Glutamatergic neuron (in vitro differentiated cells): Measurements from ENCODE around the gene THSD4. TPM values are rescaled to one million over a fixed set of nuclear protein-coding genes. Genes with fewer than 3 reads are reported as not detected.

Experiments
- DNase-seq: peaks from one replicate; pipeline ENCODE4 v3.0.0; 2022
- H3K27ac Mint-ChIP-seq: one replicate; pipeline ENCODE4 v1.8.0; 2020; ENCODE audit warnings: mild to moderate bottlenecking, mixed read lengths, inconsistent platforms; ENCODE audit not compliant: unreplicated experiment
- H3K27me3 Mint-ChIP-seq: one replicate; pipeline ENCODE4 v1.8.0; 2020; ENCODE audit warnings: mild to moderate bottlenecking, moderate library complexity, mixed read lengths, inconsistent platforms; ENCODE audit not compliant: unreplicated experiment
- H3K36me3 Mint-ChIP-seq: one replicate; pipeline ENCODE4 v1.8.0; 2020; ENCODE audit warnings: mild to moderate bottlenecking, mixed read lengths, inconsistent platforms; ENCODE audit not compliant: unreplicated experiment
- H3K4me1 Mint-ChIP-seq: one replicate; pipeline ENCODE4 v1.8.0; 2020; ENCODE audit warnings: mild to moderate bottlenecking, low read depth, mixed read lengths, inconsistent platforms; ENCODE audit not compliant: unreplicated experiment
- H3K4me3 Mint-ChIP-seq: one replicate; pipeline ENCODE4 v1.8.0; 2020; ENCODE audit warnings: mild to moderate bottlenecking, mixed read lengths, inconsistent platforms; ENCODE audit not compliant: unreplicated experiment
- H3K9me3 Mint-ChIP-seq: one replicate; pipeline ENCODE4 v1.8.0; 2020; ENCODE audit warnings: mild to moderate bottlenecking, moderate library complexity, mixed read lengths, inconsistent platforms; ENCODE audit not compliant: unreplicated experiment
- total RNA-seq: library from RNA; stranded (reverse); fragmentation: NEBNext Ultra II Directional; extraction: Animal tissue kit (Norgen Biotek cat#: 25700); gene quantifications from one replicate; pipeline ENCODE4 v1.2.1, GENCODE V29; 2021; ENCODE audit not compliant: unreplicated experiment
- TF ChIP-seq, protein P1 (sequence below): fragments of 200-600 bp; sonication (generic); IDR thresholded peaks from one replicate; pipeline ENCODE4 v1.5.0; 2021; ENCODE audit not compliant: partially characterized antibody, unreplicated experiment

The THSD4 gene
- total RNA-seq, 1 donor from 2014 or later = 12.3 TPM

GRCh38 chr15:71775856-71776255, 660.6 kb downstream of the THSD4 start:
- TF ChIP-seq, protein P1, sequence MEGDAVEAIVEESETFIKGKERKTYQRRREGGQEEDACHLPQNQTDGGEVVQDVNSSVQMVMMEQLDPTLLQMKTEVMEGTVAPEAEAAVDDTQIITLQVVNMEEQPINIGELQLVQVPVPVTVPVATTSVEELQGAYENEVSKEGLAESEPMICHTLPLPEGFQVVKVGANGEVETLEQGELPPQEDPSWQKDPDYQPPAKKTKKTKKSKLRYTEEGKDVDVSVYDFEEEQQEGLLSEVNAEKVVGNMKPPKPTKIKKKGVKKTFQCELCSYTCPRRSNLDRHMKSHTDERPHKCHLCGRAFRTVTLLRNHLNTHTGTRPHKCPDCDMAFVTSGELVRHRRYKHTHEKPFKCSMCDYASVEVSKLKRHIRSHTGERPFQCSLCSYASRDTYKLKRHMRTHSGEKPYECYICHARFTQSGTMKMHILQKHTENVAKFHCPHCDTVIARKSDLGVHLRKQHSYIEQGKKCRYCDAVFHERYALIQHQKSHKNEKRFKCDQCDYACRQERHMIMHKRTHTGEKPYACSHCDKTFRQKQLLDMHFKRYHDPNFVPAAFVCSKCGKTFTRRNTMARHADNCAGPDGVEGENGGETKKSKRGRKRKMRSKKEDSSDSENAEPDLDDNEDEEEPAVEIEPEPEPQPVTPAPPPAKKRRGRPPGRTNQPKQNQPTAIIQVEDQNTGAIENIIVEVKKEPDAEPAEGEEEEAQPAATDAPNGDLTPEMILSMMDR = no peak
- Mint-ChIP-seq H3K27ac (no peak overlapping the region), H3K36me3 (peaks cover 10% of the 10 kb centered on the region), H3K27me3 (peaks cover 2% of the 10 kb centered on the region), H3K4me1 (peaks cover 41% of the 10 kb centered on the region), H3K4me3 (no peak overlapping the region), H3K9me3 (peaks cover 2% of the 10 kb centered on the region)
- DNase-seq = no peak

DNA sequence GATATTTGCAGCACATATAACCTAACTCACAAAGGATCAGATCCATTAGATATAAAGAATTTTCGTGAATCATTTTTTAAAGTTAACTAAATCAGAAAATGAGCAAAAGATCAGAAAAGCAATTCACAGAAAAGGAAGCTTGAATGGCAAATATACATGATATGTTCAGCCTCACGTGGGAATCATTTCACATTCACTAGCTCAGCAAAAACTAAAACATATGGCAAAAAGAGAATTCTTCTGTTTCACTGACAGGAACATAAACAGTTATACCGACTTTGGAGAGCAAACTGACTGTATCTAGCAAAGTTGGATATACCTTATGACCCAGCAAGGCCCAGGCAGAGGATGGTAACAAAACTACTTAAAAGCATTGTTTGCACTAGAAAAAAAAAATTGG, 661.0 kb downstream of the THSD4 start:
- no peak overlapping the region for H3K27ac Mint-ChIP-seq
- TF ChIP-seq, protein P1 = no peak
- no peak for DNase-seq
- peaks cover 2% of the 10 kb centered on the region for H3K9me3 Mint-ChIP-seq
- peaks cover 2% of the 10 kb centered on the region for H3K27me3 Mint-ChIP-seq
- peaks cover 5% of the 10 kb centered on the region for H3K36me3 Mint-ChIP-seq
- peaks cover 42% of the 10 kb centered on the region for H3K4me1 Mint-ChIP-seq
- H3K4me3 Mint-ChIP-seq = no peak overlapping the region

DNA sequence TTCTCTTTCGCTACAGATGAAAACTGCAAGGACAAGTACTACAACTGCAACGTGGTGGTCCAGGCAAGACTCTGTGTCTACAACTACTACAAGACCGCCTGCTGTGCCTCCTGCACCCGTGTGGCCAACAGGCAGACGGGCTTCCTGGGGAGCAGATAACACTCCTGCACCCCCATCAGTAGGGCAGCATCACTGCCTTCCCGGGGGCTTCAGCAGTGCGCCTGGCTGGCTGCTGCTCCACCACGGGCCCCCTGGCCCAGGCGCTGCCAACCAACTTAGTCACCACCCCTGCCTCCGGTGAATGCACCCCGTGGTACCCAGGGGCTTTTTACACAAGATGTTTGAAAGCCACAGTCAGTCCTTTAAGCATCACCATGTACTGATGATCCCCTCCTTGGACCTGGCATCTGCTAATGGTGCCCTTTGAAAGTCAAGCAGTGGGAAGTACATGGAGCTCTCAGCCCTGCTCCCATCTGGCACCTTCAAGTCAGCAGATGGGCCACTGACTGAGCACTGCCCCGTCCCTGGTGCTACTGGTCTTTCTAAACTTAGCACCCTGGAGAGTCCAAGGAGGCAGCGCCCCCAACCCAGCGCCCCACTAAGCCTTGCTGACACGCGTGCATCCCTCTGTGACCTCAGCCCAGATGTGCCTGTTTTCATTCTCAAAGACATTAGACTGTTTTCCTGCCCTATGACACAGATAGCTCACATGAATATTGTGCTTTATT, 662.1 kb downstream of the THSD4 start:
- Mint-ChIP-seq H3K4me1 (peaks cover 45% of the 10 kb centered on the region), H3K27me3 (peaks cover 2% of the 10 kb centered on the region), H3K36me3 (no peaks in the 10 kb centered on the region), H3K4me3 (peak overlapping the region; percentile 30), H3K9me3 (peaks cover 2% of the 10 kb centered on the region), H3K27ac (peak overlapping the region; percentile 7)
- peak; percentile 34 for DNase-seq
- TF ChIP-seq, protein P1 = no peak

DNA sequence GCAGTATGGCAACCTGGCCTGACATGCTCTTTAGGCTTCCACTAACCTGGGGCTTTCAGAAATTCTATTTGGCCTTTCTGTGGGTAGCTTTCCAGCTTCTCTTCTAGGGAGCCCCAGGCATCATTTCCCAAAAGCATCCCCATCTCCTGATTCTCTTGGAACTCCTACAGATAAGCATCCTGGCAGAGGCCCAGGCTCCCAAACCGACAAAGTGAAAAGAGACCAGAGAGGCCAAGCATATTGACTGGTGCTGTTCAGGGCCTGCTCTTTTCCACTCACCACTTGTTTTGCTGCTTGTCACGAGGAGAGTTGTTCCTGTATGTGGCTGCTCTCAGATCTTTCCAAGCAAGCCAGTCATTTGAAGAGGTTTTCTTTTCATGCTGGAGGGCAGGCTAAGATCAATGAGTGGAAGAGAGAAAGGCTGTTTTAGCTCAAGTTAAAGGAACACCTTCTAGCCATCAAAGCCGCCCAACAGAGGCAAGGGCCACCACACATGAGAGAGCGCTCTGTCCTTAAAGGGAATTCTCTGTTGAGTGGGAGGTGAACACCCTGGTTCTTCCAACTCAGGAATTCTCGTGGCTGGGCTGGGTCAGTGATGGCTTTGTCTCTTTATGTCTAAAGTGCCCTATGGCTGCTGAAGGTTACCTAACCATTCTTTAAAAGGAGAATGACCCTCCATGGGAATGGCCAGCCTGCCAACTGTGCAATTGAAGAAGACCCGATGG, 664.0 kb downstream of the THSD4 start:
- Mint-ChIP-seq H3K4me1 (peaks cover 49% of the 10 kb centered on the region), H3K9me3 (peaks cover 2% of the 10 kb centered on the region), H3K4me3 (no peak overlapping the region), H3K36me3 (no peaks in the 10 kb centered on the region), H3K27ac (no peak overlapping the region), H3K27me3 (peaks cover 2% of the 10 kb centered on the region)
- TF ChIP-seq, protein P1 = no peak
- DNase-seq = no peak
